Osteoblast (primary cell): ENCODE data around the gene ANO6. TPM values are rescaled to one million over a fixed set of nuclear protein-coding genes. Genes with fewer than 3 reads are reported as not detected.

ENCODE experiments used
- DNase-seq: peaks from one replicate; pipeline ENCODE4 v3.0.0; 2011; ENCODE audit warnings: low spot score, mixed read lengths; ENCODE audit not compliant: insufficient read length; ENCODE audit errors: missing footprints
- H2AFZ ChIP-seq: 2 replicates; pipeline ENCODE4 v1.6.0; 2011; ENCODE audit warnings: mild to moderate bottlenecking, low read length
- H3K27ac ChIP-seq: 2 replicates; pipeline ENCODE4 v1.5.1; 2011; ENCODE audit warnings: mild to moderate bottlenecking, low read depth, low read length, moderate library complexity
- H3K27me3 ChIP-seq: 2 replicates; pipeline ENCODE4 v1.6.0; 2012; ENCODE audit warnings: mild to moderate bottlenecking, control low read depth, inconsistent platforms, low read length, moderate library complexity; ENCODE audit not compliant: insufficient read depth
- H3K36me3 ChIP-seq: 2 replicates; pipeline ENCODE4 v1.5.1; 2011; ENCODE audit warnings: mild to moderate bottlenecking, low read length, control low read depth, moderate library complexity; ENCODE audit not compliant: insufficient read depth
- H3K4me1 ChIP-seq: 2 replicates; pipeline ENCODE4 v1.5.1; 2011; ENCODE audit warnings: mild to moderate bottlenecking, low read length, control low read depth, moderate library complexity; ENCODE audit not compliant: insufficient read depth
- H3K4me2 ChIP-seq: 2 replicates; pipeline ENCODE4 v1.6.0; 2011; ENCODE audit warnings: mild to moderate bottlenecking, low read length; ENCODE audit not compliant: insufficient read depth
- H3K4me3 ChIP-seq: fragments of 200-600 bp; sonication (generic); 3 replicates; pipeline ENCODE4 v1.5.1; 2012; ENCODE audit warnings: mild to moderate bottlenecking, low read length, inconsistent platforms; ENCODE audit not compliant: insufficient read depth
- H3K79me2 ChIP-seq: 2 replicates; pipeline ENCODE4 v1.6.0; 2012; ENCODE audit warnings: mild to moderate bottlenecking, low read length, control low read depth, inconsistent platforms; ENCODE audit not compliant: insufficient read depth
- H3K9me3 ChIP-seq: 2 replicates; pipeline ENCODE4 v1.5.1; 2011; ENCODE audit warnings: low read depth, low read length, control low read depth
- H4K20me1 ChIP-seq: 2 replicates; pipeline ENCODE4 v1.6.0; 2012; ENCODE audit warnings: mild to moderate bottlenecking, low read length, control low read depth; ENCODE audit not compliant: insufficient read depth
- total RNA-seq: library from RNA; depleted of rRNA; stranded (reverse); fragments of >200 nt; gene quantifications from 2 replicates; pipeline ENCODE4 v1.2.3, GENCODE V29; 2012
- TF ChIP-seq, protein P1 (sequence below): IDR thresholded peaks from 2 replicates; pipeline ENCODE4 v1.5.1; 2011; ENCODE audit warnings: mild to moderate bottlenecking, low read depth, low read length, moderate library complexity; ENCODE audit errors: extremely low read depth

The ANO6 gene
- total RNA-seq, 1 donor: 49.9 TPM

DNA sequence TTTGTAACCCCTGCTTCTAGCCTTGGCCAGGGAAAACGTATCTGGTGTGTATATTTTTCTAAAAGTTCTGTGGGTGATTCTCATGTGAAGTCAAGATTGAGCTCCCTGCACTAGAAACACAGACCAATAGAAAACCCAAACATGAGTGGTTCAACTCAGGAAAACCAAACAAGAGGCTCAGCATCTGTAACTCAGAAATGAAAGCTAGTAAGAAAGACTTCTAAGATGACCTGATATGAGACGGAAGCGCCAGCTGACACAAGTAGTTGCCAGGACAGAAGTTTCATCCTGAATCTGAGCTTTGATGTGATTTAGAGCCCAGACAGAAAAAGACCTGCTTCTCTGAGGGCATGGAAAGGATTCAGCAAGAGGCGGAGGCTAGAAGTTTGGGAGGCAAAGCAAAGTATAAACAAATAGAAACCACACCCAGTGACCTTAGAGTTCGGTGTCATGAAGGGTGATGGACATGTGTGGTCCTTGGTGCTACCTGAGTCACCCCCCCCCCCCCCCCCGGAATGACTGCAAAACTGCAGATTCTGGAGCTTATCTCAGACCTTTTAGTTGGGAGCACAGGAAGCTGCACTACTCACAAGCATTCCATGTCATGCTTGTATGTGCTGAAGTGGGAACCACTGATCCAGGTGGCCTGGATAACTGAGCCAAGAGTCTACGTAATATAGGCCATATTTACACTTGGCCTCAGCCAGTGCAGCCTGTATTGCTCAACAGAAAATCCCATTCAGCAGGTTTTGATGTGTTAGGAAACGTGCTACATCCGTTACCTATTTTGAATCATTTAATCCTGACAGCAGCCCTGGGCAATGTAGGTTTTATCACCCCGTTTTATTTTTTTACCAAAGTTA lies 191.3 kb downstream of the ANO6 start:
- Histone ChIP-seq H3K4me1 (peaks cover 11% of the 10 kb centered on the region), H4K20me1 (no peaks in the 10 kb centered on the region), H3K36me3 (peaks cover 36% of the 10 kb centered on the region), H3K9me3 (no peaks in the 10 kb centered on the region), H3K27ac (no peak overlapping the region), H3K4me2 (no peak overlapping the region), H3K27me3 (no peaks in the 10 kb centered on the region), H3K79me2 (no peaks in the 10 kb centered on the region), H3K4me3 (no peak overlapping the region), H2AFZ (no peak overlapping the region)
- DNase-seq: no peak
- TF ChIP-seq, protein P1, sequence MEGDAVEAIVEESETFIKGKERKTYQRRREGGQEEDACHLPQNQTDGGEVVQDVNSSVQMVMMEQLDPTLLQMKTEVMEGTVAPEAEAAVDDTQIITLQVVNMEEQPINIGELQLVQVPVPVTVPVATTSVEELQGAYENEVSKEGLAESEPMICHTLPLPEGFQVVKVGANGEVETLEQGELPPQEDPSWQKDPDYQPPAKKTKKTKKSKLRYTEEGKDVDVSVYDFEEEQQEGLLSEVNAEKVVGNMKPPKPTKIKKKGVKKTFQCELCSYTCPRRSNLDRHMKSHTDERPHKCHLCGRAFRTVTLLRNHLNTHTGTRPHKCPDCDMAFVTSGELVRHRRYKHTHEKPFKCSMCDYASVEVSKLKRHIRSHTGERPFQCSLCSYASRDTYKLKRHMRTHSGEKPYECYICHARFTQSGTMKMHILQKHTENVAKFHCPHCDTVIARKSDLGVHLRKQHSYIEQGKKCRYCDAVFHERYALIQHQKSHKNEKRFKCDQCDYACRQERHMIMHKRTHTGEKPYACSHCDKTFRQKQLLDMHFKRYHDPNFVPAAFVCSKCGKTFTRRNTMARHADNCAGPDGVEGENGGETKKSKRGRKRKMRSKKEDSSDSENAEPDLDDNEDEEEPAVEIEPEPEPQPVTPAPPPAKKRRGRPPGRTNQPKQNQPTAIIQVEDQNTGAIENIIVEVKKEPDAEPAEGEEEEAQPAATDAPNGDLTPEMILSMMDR: no peak

DNA sequence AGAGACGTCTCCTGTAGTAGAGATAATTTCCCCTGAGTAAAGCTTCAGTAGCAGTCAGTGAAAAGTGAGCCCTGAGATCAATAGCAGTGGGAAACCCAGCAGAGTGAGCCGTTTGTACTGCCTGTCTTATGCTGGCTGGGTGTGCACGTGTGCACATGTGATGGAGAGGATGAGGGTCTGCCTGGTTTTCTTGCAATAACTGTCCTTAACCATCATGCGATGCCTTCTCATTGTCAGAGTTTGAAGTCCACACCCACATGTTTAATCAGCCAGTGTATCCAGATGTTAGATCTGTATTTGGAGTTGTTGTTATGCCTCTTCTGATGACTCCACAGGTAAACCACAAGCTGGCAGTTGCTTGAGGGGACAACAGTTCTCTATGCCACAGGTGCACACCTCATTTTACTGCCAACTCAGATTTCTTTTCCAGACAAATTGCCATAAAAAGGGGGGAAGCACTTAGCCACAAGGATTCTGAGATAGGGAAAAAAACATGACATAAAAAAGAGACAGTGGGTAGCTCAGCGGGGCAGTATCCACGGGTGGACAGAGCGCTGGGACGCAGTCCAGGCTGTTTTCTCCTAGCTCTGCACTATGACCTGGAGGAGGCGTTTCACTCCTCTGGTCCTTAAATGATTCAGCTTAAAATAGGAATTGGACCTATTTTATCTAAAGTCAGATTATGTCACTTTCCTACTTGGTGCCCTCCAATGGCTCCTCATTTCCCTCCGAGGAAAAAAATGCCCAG lies 192.3 kb downstream of the ANO6 start:
- Histone ChIP-seq H3K27me3 (no peaks in the 10 kb centered on the region), H3K4me3 (no peak overlapping the region), H3K4me2 (no peak overlapping the region), H2AFZ (no peak overlapping the region), H3K9me3 (no peaks in the 10 kb centered on the region), H3K27ac (no peak overlapping the region), H3K36me3 (peaks cover 33% of the 10 kb centered on the region), H4K20me1 (no peaks in the 10 kb centered on the region), H3K79me2 (no peaks in the 10 kb centered on the region), H3K4me1 (peaks cover 11% of the 10 kb centered on the region)
- no peak for DNase-seq
- TF ChIP-seq, protein P1: no peak

DNA sequence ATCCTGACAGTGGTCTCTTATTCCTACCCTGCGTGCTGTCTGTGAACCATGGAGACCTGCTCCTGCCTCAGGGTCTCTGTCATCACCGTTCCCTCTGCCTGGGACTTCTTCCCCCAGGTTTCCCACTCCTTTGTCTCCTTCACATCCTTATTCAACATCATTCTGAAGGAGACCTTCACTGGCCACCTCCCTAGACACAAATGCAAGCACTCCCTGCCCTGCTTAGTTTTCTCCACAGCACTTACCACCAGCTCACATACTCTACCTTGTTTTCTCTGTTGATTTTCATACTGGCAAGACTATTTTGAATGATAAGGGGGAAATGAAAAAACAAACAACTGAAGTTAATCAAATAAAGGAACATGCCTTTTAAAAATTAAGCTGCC lies 192.8 kb downstream of the ANO6 start:
- no peaks in the 10 kb centered on the region for H3K9me3 ChIP-seq

More for the DNA sequence above, 192.8 kb downstream of the ANO6 start:
- Histone ChIP-seq H3K4me2 (no peak overlapping the region), H3K4me3 (no peak overlapping the region), H4K20me1 (no peaks in the 10 kb centered on the region), H3K27ac (no peak overlapping the region), H3K36me3 (peaks cover 27% of the 10 kb centered on the region), H2AFZ (no peak overlapping the region), H3K4me1 (peaks cover 11% of the 10 kb centered on the region), H3K79me2 (no peaks in the 10 kb centered on the region), H3K27me3 (no peaks in the 10 kb centered on the region)
- no peak for DNase-seq
- TF ChIP-seq, protein P1: no peak
